HepG2 (cell line): Measurements from ENCODE around the gene FLT3LG. TPM values are rescaled to one million over a fixed set of nuclear protein-coding genes. Genes with fewer than 3 reads are reported as not detected.

Experiments used
- ATAC-seq: fragments of 200-7000 bp; cut with Tn5 transposase; 3 replicates; pipeline ENCODE4 v1.9.1; 2020; ENCODE audit warnings: mild to moderate bottlenecking, moderate library complexity
- BruUV-seq: library from RNA; stranded (reverse); fragments of 400-500 nt; replicated peaks from 2 replicates; lab custom pipeline; 2021; lab: Mats Ljungman, UMichigan
- CTCF ChIA-PET: fragments of 300-600 bp; formaldehyde crosslinking; extraction: SDS; loops from one replicate; lab custom pipeline; 2021; ENCODE audit warnings: low total read pairs, inconsistent platforms, low intra/inter-chr PET ratio; lab: Yijun Ruan, JAX
- POLR2A ChIA-PET: fragments of 350-600 bp; sonication (Branson Sonifier 250); formaldehyde crosslinking; loops from one replicate; lab custom pipeline; 2020; ENCODE audit warnings: antibody characterized with exemption, inconsistent platforms; lab: Yijun Ruan, JAX
- DNase-seq: peaks from one replicate; pipeline ENCODE4 v3.0.0-alpha.2; 2015; ENCODE audit warnings: low spot score
- FAIRE-seq: peaks from 3 replicates; lab custom pipeline; 2011; peaks lifted over from hg19 to GRCh38; lab: Jason Lieb, UNC
- H2AFZ ChIP-seq: one replicate; pipeline ENCODE4 v1.6.1; 2011; ENCODE audit warnings: low read length, inconsistent platforms
- H3K27ac ChIP-seq: fragments of 300-600 bp; 3 replicates; pipeline ENCODE4 v1.8.0; 2011; ENCODE audit warnings: mixed run types, mild to moderate bottlenecking, mixed read lengths, low read length, inconsistent platforms; ENCODE audit not compliant: insufficient read depth; ENCODE audit errors: extremely low read length
- H3K27me3 ChIP-seq, 2 experiments: fragments of 200-600 bp in 1 of 2; 2 replicates in 1 of 2; 3 replicates in 1 of 2; pipeline versions ENCODE4 v1.6.0 to v1.8.0; 2011; ENCODE audit warnings: low read length in 2 of 2, mild to moderate bottlenecking in 2 of 2, moderate library complexity in 2 of 2, inconsistent platforms in 1 of 2; ENCODE audit not compliant: insufficient read depth in 2 of 2, control insufficient read depth in 1 of 2
- H3K36me3 ChIP-seq, 2 experiments: fragments of 200-600 bp in 1 of 2; replicated peaks in 1 of 2; 2 replicates in 1 of 2; 3 replicates in 1 of 2; pipeline versions ENCODE4 v1.5.1 to v1.8.0; 2011; ENCODE audit warnings: low read length in 2 of 2, inconsistent platforms in 1 of 2; ENCODE audit not compliant: insufficient read depth in 2 of 2, control insufficient read depth in 1 of 2
- H3K4me1 ChIP-seq: 2 replicates; pipeline ENCODE4 v1.5.1; 2012; ENCODE audit warnings: low read length, inconsistent platforms; ENCODE audit not compliant: insufficient read depth
- H3K4me2 ChIP-seq: 2 replicates; pipeline ENCODE4 v1.6.0; 2011; ENCODE audit warnings: low read depth, low read length, inconsistent platforms
- H3K4me3 ChIP-seq, 3 experiments: fragments of 200-600 bp in 1 of 3; sonication (generic), shearing (Covaris generic) in 1 of 3; replicated peaks in 1 of 3; 2 replicates each; pipeline ENCODE4 v1.5.1; 2011 to 2016; ENCODE audit warnings: low read length in 3 of 3, inconsistent platforms in 2 of 3, low read depth in 2 of 3, mild to moderate bottlenecking in 2 of 3, control low read depth in 1 of 3, mixed read lengths in 1 of 3; ENCODE audit not compliant: insufficient read depth in 1 of 3
- H3K79me2 ChIP-seq: one replicate; pipeline ENCODE4 v1.6.1; 2011; ENCODE audit warnings: low read length, inconsistent platforms; ENCODE audit not compliant: insufficient read depth
- H3K9ac ChIP-seq: 2 replicates; pipeline ENCODE4 v1.6.0; 2011; ENCODE audit warnings: mild to moderate bottlenecking, low read depth, low read length, inconsistent platforms; ENCODE audit not compliant: insufficient read depth
- H3K9me3 ChIP-seq: 2 replicates; pipeline ENCODE4 v1.5.1; 2012; ENCODE audit warnings: mild to moderate bottlenecking, low read length
- H4K20me1 ChIP-seq: 2 replicates; pipeline ENCODE4 v1.6.0; 2011; ENCODE audit warnings: inconsistent platforms, mild to moderate bottlenecking, low read length, moderate library complexity; ENCODE audit not compliant: insufficient read depth
- CTCF ChIP-seq: sonication (generic); formaldehyde crosslinking; IDR thresholded peaks from 2 replicates; pipeline ENCODE4 v1.5.0; 2020; ENCODE audit warnings: mild to moderate bottlenecking, missing genetic modification reagents, moderate library complexity
- ELK4 ChIP-seq: sonication (generic); formaldehyde crosslinking; IDR thresholded peaks from 2 replicates; pipeline ENCODE4 v1.9.0; 2021; ENCODE audit warnings: missing genetic modification reagents, borderline replicate concordance
- HOXA7 ChIP-seq: sonication (generic); formaldehyde crosslinking; IDR thresholded peaks from 2 replicates; pipeline ENCODE4 v1.8.1; 2022; ENCODE audit warnings: mild to moderate bottlenecking, missing genetic modification reagents, moderate library complexity
- MAX ChIP-seq: IDR thresholded peaks from 2 replicates; pipeline ENCODE4 v1.6.1; 2012; ENCODE audit warnings: inconsistent platforms
- SALL1 ChIP-seq: sonication (generic); formaldehyde crosslinking; IDR thresholded peaks from 2 replicates; pipeline ENCODE4 v1.8.0; 2022; ENCODE audit warnings: mild to moderate bottlenecking, missing genetic modification reagents
- SMAD1 ChIP-seq: sonication (generic); formaldehyde crosslinking; IDR thresholded peaks from 2 replicates; pipeline ENCODE4 v1.4.0; 2020; ENCODE audit warnings: missing genetic modification reagents, low read depth, mild to moderate bottlenecking, borderline replicate concordance
- STAG1 ChIP-seq: sonication (generic); formaldehyde crosslinking; IDR thresholded peaks from 2 replicates; pipeline ENCODE4 v1.4.0; 2020; ENCODE audit warnings: missing genetic modification reagents
- STAT6 ChIP-seq: sonication (generic); formaldehyde crosslinking; IDR thresholded peaks from 2 replicates; pipeline ENCODE4 v1.4.0; 2020; ENCODE audit warnings: missing genetic modification reagents, mild to moderate bottlenecking, borderline replicate concordance
- USF2 ChIP-seq, 2 experiments: sonication (generic) in 1 of 2; formaldehyde crosslinking in 1 of 2; IDR thresholded peaks; 2 replicates each; pipeline versions ENCODE4 v1.5.1 to v1.6.1; 2011 to 2020; ENCODE audit warnings: borderline replicate concordance in 1 of 2, low read depth in 1 of 2, low read length in 1 of 2, mild to moderate bottlenecking in 1 of 2, missing genetic modification reagents in 1 of 2, moderate library complexity in 1 of 2
- ZFP82 ChIP-seq: sonication (generic); formaldehyde crosslinking; IDR thresholded peaks from 2 replicates; pipeline ENCODE4 v1.5.1; 2020; ENCODE audit warnings: mild to moderate bottlenecking, missing genetic modification reagents, borderline replicate concordance
- ZNF253 ChIP-seq: sonication (generic); formaldehyde crosslinking; IDR thresholded peaks from 2 replicates; pipeline ENCODE4 v1.8.0; 2022; ENCODE audit warnings: mild to moderate bottlenecking, missing genetic modification reagents, borderline replicate concordance
- ZNF513 ChIP-seq: sonication (generic); formaldehyde crosslinking; conservative IDR thresholded peaks from 2 replicates; pipeline ENCODE4 v1.5.0; 2020; ENCODE audit warnings: missing genetic modification reagents
- WGBS: methylation state at CpG from one replicate; pipeline ENCODE4 v1.1.6; 2017; ENCODE audit warnings: low lambda C conversion rate; 5-methylcytosine and 5-hydroxymethylcytosine counted together
- in situ Hi-C: cut with HindIII; loops from 2 replicates; pipeline ENCODE4 v1.10.0; 2017; ENCODE audit warnings: low pct_unique_long_range_greater_than_20kb; ENCODE audit not compliant: extremely low pct_ligation_motif_present
- intact Hi-C: fragments of 100-400 bp; cut with micrococcal nuclease; formaldehyde crosslinking; loops from one replicate; pipeline ENCODE4 v1.10.0; 2022; ENCODE audit not compliant: unreplicated experiment
- polyA plus RNA-seq, 8 experiments: library from polyadenylated mRNA; depleted of rRNA in 3 of 8; stranded (reverse) in 7 of 8; unstranded in 1 of 8; fragments of >200 nt; fragmentation: Illumina TruSeq in 4 of 8; extraction: Trizol in 4 of 8; gene quantifications; 2 replicates each; pipeline versions ENCODE4 v1.2.1 to v1.2.3, GENCODE V29; 2011 to 2016; ENCODE audit warnings: low read depth in 4 of 8, missing spikeins in 1 of 8, mixed read lengths in 1 of 8; ENCODE audit not compliant: insufficient read depth in 1 of 8
- total RNA-seq, 5 experiments: library from RNA; depleted of rRNA; stranded (reverse); fragments of >200 nt; fragmentation: Illumina TruSeq; extraction: Trizol; gene quantifications; 2 replicates each; pipeline ENCODE4 v1.2.3, GENCODE V29; 2016; ENCODE audit warnings: low read depth in 1 of 5

The FLT3LG gene
- total and polyA plus RNA-seq, 2 of the 13 experiments (the other 11 are each of a cell fraction or from before 2014, with no cell fraction given), result 1.5 to 2.6 TPM

- CTCF ChIA-PET, result interaction anchor here (1.9 kb wide), 1 partner anchor 39 kb away, joined by 16 read pairs; no protein-coding TSS in a partner anchor
- no peak overlapping the region for H3K9ac ChIP-seq
- in situ Hi-C loops (no loop called here), intact Hi-C loops (no loop called here)
- ATAC-seq, result peak; percentile 48
- no peaks in the 10 kb centered on the region for H3K9me3 ChIP-seq
- H3K4me1 ChIP-seq, result peaks cover 16% of the 10 kb centered on the region
- no peak overlapping the region for H2AFZ ChIP-seq
- no peak overlapping the region for H3K4me3 ChIP-seq
- H4K20me1 ChIP-seq, result no peaks in the 10 kb centered on the region
- no peak for FAIRE-seq
- WGBS, result 37% methylated on average over 23 of the region's 28 CpGs
- no peaks in the 10 kb centered on the region for H3K79me2 ChIP-seq
- no peak overlapping the region for H3K27ac ChIP-seq
- DNase-seq, result no peak
- POLR2A ChIA-PET, result no interaction called here
- no peak overlapping the region for H3K4me2 ChIP-seq
- no TSS peak for BruUV-seq
- H3K36me3 ChIP-seq, result no peaks in the 10 kb centered on the region
- peaks cover 6 to 87% of the 10 kb centered on the region in 2 experiments; a peak in 4 of 5 replicates for H3K27me3 ChIP-seq
- TF ChIP-seq SMAD1 (CRISPR knock-in tag) (no peak), ZNF253 (CRISPR knock-in tag) (no peak), HOXA7 (CRISPR knock-in tag) (no peak), MAX (peak; percentile 44; the same call in 1 of the 2 replicates), USF2 (IDR thresholded peaks at IDR 0.05; ENCODE audit: low read depth, low read length) (0 out of 2 replicates have a peak, but pooled peaks have one; percentile 8), USF2 (CRISPR knock-in tag; IDR thresholded peaks at IDR 0.05; ENCODE audit: borderline replicate concordance) (no peak), STAG1 (CRISPR knock-in tag) (peak; percentile 37), SALL1 (CRISPR knock-in tag) (0 out of 2 replicates have a peak, but pooled peaks have one; percentile 8), STAT6 (no peak), ZFP82 (no peak), CTCF (CRISPR knock-in tag) (peak; percentile 74), ZNF513 (CRISPR knock-in tag) (no peak), ELK4 (CRISPR knock-in tag) (no peak)
Measured at GRCh38 chr19:49430678-49431329, 43.2 kb upstream of the FLT3LG start.
